GM12878 (cell line): Measurements from ENCODE around the gene CFAP65. TPM values are rescaled to one million over a fixed set of nuclear protein-coding genes. Genes with fewer than 3 reads are reported as not detected.

Experiments used
- ATAC-seq: fragments of 200-7000 bp; cut with Tn5 transposase; 3 replicates; pipeline ENCODE4 v1.9.1; 2020; ENCODE audit warnings: mild to moderate bottlenecking, moderate library complexity
- BruUV-seq: library from RNA; stranded (reverse); fragments of 400-500 nt; replicated peaks from 2 replicates; lab custom pipeline; 2021; lab: Mats Ljungman, UMichigan
- CTCF ChIA-PET: fragments of 300-600 bp; sonication (Branson Sonifier 250); formaldehyde crosslinking; extraction: SDS; loops from one replicate; lab custom pipeline; 2021; ENCODE audit warnings: inconsistent platforms; lab: Yijun Ruan, JAX
- POLR2A ChIA-PET: fragments of 350-600 bp; formaldehyde crosslinking; extraction: SDS; loops from one replicate; lab custom pipeline; 2021; ENCODE audit warnings: inconsistent platforms; lab: Charles Lee
- RAD21 ChIA-PET: fragments of 300-600 bp; sonication (Branson Sonifier 250); formaldehyde crosslinking; loops from one replicate; lab custom pipeline; 2023; ENCODE audit warnings: antibody characterized with exemption; ENCODE audit not compliant: unreplicated experiment; lab: Charles Lee
- SMC1A ChIA-PET: fragments of 300-600 bp; sonication (Branson Sonifier 250); formaldehyde crosslinking; loops from one replicate; lab custom pipeline; 2023; ENCODE audit not compliant: unreplicated experiment, uncharacterized antibody; lab: Charles Lee
- DNase-seq: peaks from one replicate; pipeline ENCODE4 v3.0.0-alpha.2; 2011; ENCODE audit warnings: low read depth, low spot score
- FAIRE-seq: peaks from 3 replicates; lab custom pipeline; 2011; peaks lifted over from hg19 to GRCh38; lab: Jason Lieb, UNC
- H2AFZ ChIP-seq: 2 replicates; pipeline ENCODE4 v1.6.0; 2011; ENCODE audit warnings: low read depth, low read length, control low read depth; ENCODE audit not compliant: control insufficient read depth
- H3K27ac ChIP-seq: 2 replicates; pipeline ENCODE4 v1.5.1; 2011; ENCODE audit warnings: control low read depth; ENCODE audit not compliant: control insufficient read depth, insufficient read depth
- H3K27me3 ChIP-seq, 2 experiments: replicated peaks in 1 of 2; 2 replicates each; pipeline versions ENCODE4 v1.6.0 to v1.6.1; 2011; ENCODE audit warnings: low read length in 1 of 2; ENCODE audit not compliant: control insufficient read depth in 2 of 2, insufficient read depth in 2 of 2
- H3K36me3 ChIP-seq, 2 experiments: 2 replicates each; pipeline ENCODE4 v1.5.1; 2011; ENCODE audit warnings: low read length in 1 of 2; ENCODE audit not compliant: control insufficient read depth in 2 of 2, insufficient read depth in 2 of 2
- H3K4me1 ChIP-seq: 2 replicates; pipeline ENCODE4 v1.6.1; 2011; ENCODE audit warnings: mild to moderate bottlenecking, low read length, moderate library complexity, mixed read lengths; ENCODE audit not compliant: control insufficient read depth, insufficient read depth
- H3K4me2 ChIP-seq: 2 replicates; pipeline ENCODE4 v1.6.0; 2011; ENCODE audit warnings: control low read depth; ENCODE audit not compliant: control insufficient read depth, insufficient read depth
- H3K4me3 ChIP-seq: fragments of 200-600 bp; sonication (generic); 2 replicates; pipeline ENCODE4 v1.5.1; 2016
- H3K79me2 ChIP-seq: 2 replicates; pipeline ENCODE4 v1.6.0; 2011; ENCODE audit warnings: low read length; ENCODE audit not compliant: control insufficient read depth, insufficient read depth
- H3K9ac ChIP-seq: 2 replicates; pipeline ENCODE4 v1.8.0; 2011; ENCODE audit warnings: low read length, control low read depth, mixed read lengths; ENCODE audit not compliant: control insufficient read depth, insufficient read depth
- H3K9me3 ChIP-seq: replicated peaks from 3 replicates; pipeline ENCODE4 v1.5.1; 2011; ENCODE audit warnings: mild to moderate bottlenecking, low read length; ENCODE audit not compliant: control insufficient read depth, insufficient read depth
- H4K20me1 ChIP-seq: 2 replicates; pipeline ENCODE4 v1.6.0; 2011; ENCODE audit not compliant: control insufficient read depth, insufficient read depth
- EED ChIP-seq: sonication (generic); IDR thresholded peaks from 2 replicates; pipeline ENCODE4 v1.6.1; 2016; ENCODE audit warnings: antibody characterized with exemption, low read depth
- EZH2 ChIP-seq: IDR thresholded peaks from 2 replicates; pipeline ENCODE4 v1.6.1; 2012; ENCODE audit warnings: low read depth, mild to moderate bottlenecking, control low read depth, inconsistent platforms, low read length, borderline replicate concordance; ENCODE audit not compliant: control insufficient read depth
- FOXM1 ChIP-seq: IDR thresholded peaks from 2 replicates; pipeline ENCODE4 v1.6.1; 2012; ENCODE audit warnings: low read depth, mild to moderate bottlenecking, inconsistent platforms, low read length, moderate library complexity
- IKZF2 ChIP-seq, 2 experiments: fragments of 450-650 bp; IDR thresholded peaks; 2 replicates each; pipeline ENCODE4 v1.6.1; 2017; ENCODE audit warnings: mild to moderate bottlenecking in 2 of 2, moderate library complexity in 2 of 2
- LARP7 ChIP-seq: fragments of 450-650 bp; IDR thresholded peaks from 2 replicates; pipeline ENCODE4 v1.6.1; 2017; ENCODE audit warnings: mild to moderate bottlenecking
- MTA3 ChIP-seq: IDR thresholded peaks from 2 replicates; pipeline ENCODE4 v1.6.1; 2012; ENCODE audit warnings: low read length, inconsistent platforms, borderline replicate concordance
- NBN ChIP-seq: fragments of 450-650 bp; IDR thresholded peaks from 2 replicates; pipeline ENCODE4 v1.6.1; 2016
- POLR2AphosphoS5 ChIP-seq: IDR thresholded peaks from 2 replicates; pipeline ENCODE4 v1.6.1; 2011; ENCODE audit warnings: mild to moderate bottlenecking, low read length, inconsistent platforms
- RCOR1 ChIP-seq: conservative IDR thresholded peaks from 2 replicates; pipeline ENCODE4 v1.6.1; 2012; ENCODE audit warnings: low read depth, low read length, improper control_type of control experiment
- WGBS: methylation state at CpG from one replicate; pipeline ENCODE4 v1.1.6; 2016; ENCODE audit warnings: low lambda C conversion rate; ENCODE audit not compliant: insufficient replicate concordance, insufficient coverage; ENCODE audit errors: missing lambda C conversion rate; 5-methylcytosine and 5-hydroxymethylcytosine counted together
- in situ Hi-C: fragments of 300-500 bp; cut with MboI; formaldehyde crosslinking; loops from 9 replicates; pipeline ENCODE4 v1.14.3; 2018; ENCODE audit warnings: mixed read lengths
- intact Hi-C: fragments of 100-400 bp; cut with micrococcal nuclease; formaldehyde crosslinking; loops from one replicate; pipeline ENCODE4 v1.14.2; 2022; ENCODE audit not compliant: unreplicated experiment
- polyA plus RNA-seq, 11 experiments: library from polyadenylated mRNA; depleted of rRNA in 4 of 11; unstranded in 6 of 11; stranded (reverse) in 5 of 11; fragments of >200 nt; fragmentation: Nextera tagmentation in 4 of 11; fragmentation: Illumina TruSeq in 1 of 11; extraction: Ambion mirVana in 4 of 11; extraction: Trizol in 1 of 11; gene quantifications; 1 replicate in 1 of 11; 2 replicates in 10 of 11; pipeline versions ENCODE4 v1.2.1 to v1.2.3, GENCODE V29; 2011 to 2016; ENCODE audit warnings: inconsistent platforms in 2 of 11, missing spikeins in 2 of 11, low read depth in 1 of 11
- total RNA-seq, 4 experiments: library from RNA; depleted of rRNA in 3 of 4; stranded (reverse); fragments of >200 nt in 3 of 4; fragmentation: Illumina TruSeq in 1 of 4; extraction: Trizol in 1 of 4; gene quantifications; 2 replicates each; pipeline versions ENCODE4 v1.2.1 to v1.2.3, GENCODE V29; 2013 to 2021
- TF ChIP-seq, protein P1 (sequence below): IDR thresholded peaks from 2 replicates; pipeline ENCODE4 v1.6.1; 2012; ENCODE audit warnings: mild to moderate bottlenecking, low read depth, low read length
- TF ChIP-seq, protein P2 (sequence below): IDR thresholded peaks from 2 replicates; pipeline ENCODE4 v1.6.1; 2011; ENCODE audit warnings: low read depth, mild to moderate bottlenecking, low read length, moderate library complexity, borderline replicate concordance; ENCODE audit errors: extremely low read depth
- TF ChIP-seq, protein P3 (sequence below): fragments of 450-650 bp; IDR thresholded peaks from 2 replicates; pipeline ENCODE4 v1.6.1; 2016; ENCODE audit warnings: mild to moderate bottlenecking
- TF ChIP-seq, protein P4 (sequence below): fragments of 450-650 bp; IDR thresholded peaks from 2 replicates; pipeline ENCODE4 v1.6.1; 2016; ENCODE audit warnings: mild to moderate bottlenecking

CFAP65 gene
- total and polyA plus RNA-seq, 10 of the 15 experiments (the other 5 are each of a cell fraction or from before 2014, with no cell fraction given): not detected

DNA sequence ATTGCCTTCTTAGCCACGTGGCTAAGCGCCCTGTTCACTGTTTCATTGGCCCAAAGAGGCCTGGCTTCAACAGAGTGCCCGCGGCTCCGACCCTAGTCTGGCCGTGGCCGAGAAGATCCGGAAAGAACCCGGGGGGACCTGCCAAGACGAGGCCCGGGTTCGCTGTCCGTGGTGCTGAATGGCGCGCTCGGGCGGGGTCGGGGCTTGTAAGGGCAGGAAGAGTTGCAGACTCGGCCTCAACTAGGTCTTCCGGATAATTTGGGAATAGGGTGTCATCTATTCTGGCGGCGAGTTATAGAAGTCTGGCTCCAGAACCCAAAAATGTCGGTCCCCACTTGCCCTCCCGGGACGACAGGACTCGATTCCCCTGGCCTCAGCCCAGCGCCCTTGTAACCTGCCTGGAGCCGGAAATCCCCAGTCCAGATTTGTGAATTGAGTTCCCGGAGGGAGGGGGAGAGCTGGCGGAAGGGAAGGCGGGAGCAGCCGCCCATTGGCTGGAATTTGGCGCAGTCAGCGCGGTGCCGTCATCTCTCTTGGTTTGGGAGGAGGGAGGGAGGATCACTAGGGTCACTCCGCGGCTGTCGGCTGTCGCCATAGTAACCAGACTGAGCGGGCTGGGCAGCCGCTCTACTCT, 78.3 kb downstream of the CFAP65 start:
- peak; percentile 29; the same call in 2 of the 3 replicates for ATAC-seq
- H3K27ac ChIP-seq: no peak overlapping the region
- no peak overlapping the region for H3K4me3 ChIP-seq
- SMC1A ChIA-PET: no interaction called here
- H3K9ac ChIP-seq: no peak overlapping the region
- FAIRE-seq: no peak
- H3K36me3 ChIP-seq: no peaks in the 10 kb centered on the region
- intact Hi-C loops: no loop called here
- no peaks in the 10 kb centered on the region for H3K79me2 ChIP-seq
- POLR2A ChIA-PET: no interaction called here
- H3K4me1 ChIP-seq: no peaks in the 10 kb centered on the region
- 21% methylated on average over 42 of the region's 42 CpGs for WGBS
- no peak overlapping the region for H2AFZ ChIP-seq
- RAD21 ChIA-PET: no interaction called here
- in situ Hi-C loops: no loop called here
- H3K27me3 ChIP-seq: peaks cover 12 to 16% of the 10 kb centered on the region in 2 experiments; a peak in 3 of 4 replicates
- CTCF ChIA-PET: no interaction called here
- no TSS peak for BruUV-seq
- peak overlapping the region; percentile 44; the same call in 1 of the 2 replicates for H3K4me2 ChIP-seq
- H4K20me1 ChIP-seq: no peaks in the 10 kb centered on the region
- TF ChIP-seq EED: no peak
- 0 out of 2 replicates have a peak, but pooled peaks have one; percentile 51 for TF ChIP-seq RCOR1
- no peak for TF ChIP-seq NBN
- no peak for TF ChIP-seq MTA3
- TF ChIP-seq, protein P1, sequence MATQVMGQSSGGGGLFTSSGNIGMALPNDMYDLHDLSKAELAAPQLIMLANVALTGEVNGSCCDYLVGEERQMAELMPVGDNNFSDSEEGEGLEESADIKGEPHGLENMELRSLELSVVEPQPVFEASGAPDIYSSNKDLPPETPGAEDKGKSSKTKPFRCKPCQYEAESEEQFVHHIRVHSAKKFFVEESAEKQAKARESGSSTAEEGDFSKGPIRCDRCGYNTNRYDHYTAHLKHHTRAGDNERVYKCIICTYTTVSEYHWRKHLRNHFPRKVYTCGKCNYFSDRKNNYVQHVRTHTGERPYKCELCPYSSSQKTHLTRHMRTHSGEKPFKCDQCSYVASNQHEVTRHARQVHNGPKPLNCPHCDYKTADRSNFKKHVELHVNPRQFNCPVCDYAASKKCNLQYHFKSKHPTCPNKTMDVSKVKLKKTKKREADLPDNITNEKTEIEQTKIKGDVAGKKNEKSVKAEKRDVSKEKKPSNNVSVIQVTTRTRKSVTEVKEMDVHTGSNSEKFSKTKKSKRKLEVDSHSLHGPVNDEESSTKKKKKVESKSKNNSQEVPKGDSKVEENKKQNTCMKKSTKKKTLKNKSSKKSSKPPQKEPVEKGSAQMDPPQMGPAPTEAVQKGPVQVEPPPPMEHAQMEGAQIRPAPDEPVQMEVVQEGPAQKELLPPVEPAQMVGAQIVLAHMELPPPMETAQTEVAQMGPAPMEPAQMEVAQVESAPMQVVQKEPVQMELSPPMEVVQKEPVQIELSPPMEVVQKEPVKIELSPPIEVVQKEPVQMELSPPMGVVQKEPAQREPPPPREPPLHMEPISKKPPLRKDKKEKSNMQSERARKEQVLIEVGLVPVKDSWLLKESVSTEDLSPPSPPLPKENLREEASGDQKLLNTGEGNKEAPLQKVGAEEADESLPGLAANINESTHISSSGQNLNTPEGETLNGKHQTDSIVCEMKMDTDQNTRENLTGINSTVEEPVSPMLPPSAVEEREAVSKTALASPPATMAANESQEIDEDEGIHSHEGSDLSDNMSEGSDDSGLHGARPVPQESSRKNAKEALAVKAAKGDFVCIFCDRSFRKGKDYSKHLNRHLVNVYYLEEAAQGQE: peak; percentile 98
- no peak for TF ChIP-seq IKZF2 (IDR thresholded peaks at IDR 0.05)
- no peak for TF ChIP-seq POLR2AphosphoS5
- TF ChIP-seq, protein P2, sequence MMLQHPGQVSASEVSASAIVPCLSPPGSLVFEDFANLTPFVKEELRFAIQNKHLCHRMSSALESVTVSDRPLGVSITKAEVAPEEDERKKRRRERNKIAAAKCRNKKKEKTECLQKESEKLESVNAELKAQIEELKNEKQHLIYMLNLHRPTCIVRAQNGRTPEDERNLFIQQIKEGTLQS: no peak
- TF ChIP-seq, protein P3, sequence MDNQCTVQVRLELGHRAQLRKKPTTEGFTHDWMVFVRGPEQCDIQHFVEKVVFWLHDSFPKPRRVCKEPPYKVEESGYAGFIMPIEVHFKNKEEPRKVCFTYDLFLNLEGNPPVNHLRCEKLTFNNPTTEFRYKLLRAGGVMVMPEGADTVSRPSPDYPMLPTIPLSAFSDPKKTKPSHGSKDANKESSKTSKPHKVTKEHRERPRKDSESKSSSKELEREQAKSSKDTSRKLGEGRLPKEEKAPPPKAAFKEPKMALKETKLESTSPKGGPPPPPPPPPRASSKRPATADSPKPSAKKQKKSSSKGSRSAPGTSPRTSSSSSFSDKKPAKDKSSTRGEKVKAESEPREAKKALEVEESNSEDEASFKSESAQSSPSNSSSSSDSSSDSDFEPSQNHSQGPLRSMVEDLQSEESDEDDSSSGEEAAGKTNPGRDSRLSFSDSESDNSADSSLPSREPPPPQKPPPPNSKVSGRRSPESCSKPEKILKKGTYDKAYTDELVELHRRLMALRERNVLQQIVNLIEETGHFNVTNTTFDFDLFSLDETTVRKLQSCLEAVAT: no peak
- TF ChIP-seq EZH2: no peak
- no peak for TF ChIP-seq LARP7
- TF ChIP-seq, protein P4, sequence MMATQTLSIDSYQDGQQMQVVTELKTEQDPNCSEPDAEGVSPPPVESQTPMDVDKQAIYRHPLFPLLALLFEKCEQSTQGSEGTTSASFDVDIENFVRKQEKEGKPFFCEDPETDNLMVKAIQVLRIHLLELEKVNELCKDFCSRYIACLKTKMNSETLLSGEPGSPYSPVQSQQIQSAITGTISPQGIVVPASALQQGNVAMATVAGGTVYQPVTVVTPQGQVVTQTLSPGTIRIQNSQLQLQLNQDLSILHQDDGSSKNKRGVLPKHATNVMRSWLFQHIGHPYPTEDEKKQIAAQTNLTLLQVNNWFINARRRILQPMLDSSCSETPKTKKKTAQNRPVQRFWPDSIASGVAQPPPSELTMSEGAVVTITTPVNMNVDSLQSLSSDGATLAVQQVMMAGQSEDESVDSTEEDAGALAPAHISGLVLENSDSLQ: 0 out of 2 replicates have a peak, but pooled peaks have one; percentile 16
- TF ChIP-seq FOXM1: no peak
- TF ChIP-seq, all 136 proteins: peak for 3
- no peaks in the 10 kb centered on the region for H3K9me3 ChIP-seq
- no peak for DNase-seq
